ENCODE data around the gene ARHGAP45. TPM values are rescaled to one million over a fixed set of nuclear protein-coding genes. Genes with fewer than 3 reads are reported as not detected.
A peak's percentile ranks its signal among the peaks of the same experiment; 100 is the strongest.

Gene ARHGAP45
- total and polyA plus RNA-seq, 3 donors from 2014 or later = 14.1 to 31.7 (median 20.7) TPM

- Histone ChIP-seq H3K36me3 (ENCODE audit: low read depth, missing control alignments) (no peaks in the 10 kb centered on the region), H3K4me3 (peak overlapping the region; percentile 9 to 53), H3K4me1 (no peaks in the 10 kb centered on the region), H3K27me3 (no peaks in the 10 kb centered on the region), H3K27ac (no peak overlapping the region), H3K9me3 (no peaks in the 10 kb centered on the region)
- intact Hi-C loops (cut with DNase I; ENCODE audit: low total_unique reads) = no loop called here
- no peak for TF ChIP-seq CTCF (IDR thresholded peaks at IDR 0.05)
- no peak for TF ChIP-seq POLR2A (IDR thresholded peaks at IDR 0.05)
- WGBS, 2 donors = 37 to 70% methylated on average over 30 to 59 of the region's 59 CpGs
- no peak for DNase-seq
Measured at GRCh38 chr19:1082928-1083816, 16.2 kb downstream of the ARHGAP45 start.

DNA sequence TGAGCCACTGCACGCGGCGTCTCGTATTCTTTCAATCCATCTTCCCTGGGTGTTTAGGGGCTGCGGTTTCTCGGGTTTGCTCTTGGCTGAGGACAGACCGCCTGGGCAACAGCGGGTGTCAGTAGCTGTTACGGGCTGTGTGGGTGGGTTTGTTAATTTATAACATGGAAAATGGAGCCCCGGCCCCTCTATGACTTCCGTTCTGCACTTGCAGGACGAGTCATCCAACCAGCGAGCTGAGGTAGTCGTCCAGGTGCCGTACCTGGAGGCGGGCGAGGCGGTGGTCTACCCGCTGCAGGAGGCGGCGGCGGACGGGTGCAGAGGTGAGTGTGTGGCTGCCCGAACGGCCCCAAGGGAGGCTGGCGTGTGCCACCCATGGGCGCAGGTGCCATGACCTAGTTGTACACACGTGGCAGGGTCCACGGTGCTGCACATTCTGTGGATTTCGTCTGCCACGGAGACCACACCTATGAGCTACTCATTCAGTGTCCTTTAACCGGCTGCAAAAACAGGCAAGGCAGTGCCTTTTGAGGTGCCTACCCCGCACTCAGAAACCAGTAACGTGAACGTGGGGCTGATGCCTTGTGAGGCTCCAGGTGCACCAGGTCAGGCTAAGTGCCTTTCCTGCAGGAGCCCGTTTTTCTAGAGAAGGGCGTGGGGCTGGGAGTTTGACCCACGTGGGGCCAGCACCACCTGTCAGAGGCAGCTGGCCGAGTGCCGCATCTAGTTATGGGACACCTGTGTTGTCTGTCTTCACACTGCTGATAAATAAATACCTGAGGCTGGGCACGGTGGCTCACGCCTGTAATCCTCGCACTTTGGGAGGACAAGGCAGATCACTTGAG, 17.3 kb downstream of the ARHGAP45 start:
- no peak for DNase-seq
- no peak overlapping the region for H3K4me3 ChIP-seq
- no peak overlapping the region for H3K27ac ChIP-seq
- no peaks in the 10 kb centered on the region for H3K4me1 ChIP-seq
- no peaks in the 10 kb centered on the region for H3K36me3 ChIP-seq (ENCODE audit: low read depth, missing control alignments)
- no peaks in the 10 kb centered on the region for H3K9me3 ChIP-seq
- intact Hi-C loops (cut with DNase I; ENCODE audit: low total_unique reads) = no loop called here
- TF ChIP-seq POLR2A (IDR thresholded peaks at IDR 0.05) = no peak
- no peak for TF ChIP-seq CTCF (IDR thresholded peaks at IDR 0.05)
- H3K27me3 ChIP-seq = no peaks in the 10 kb centered on the region
- 62 to 80% methylated on average over 14 to 42 of the region's 43 CpGs for WGBS, 2 donors

GRCh38 chr19:1085053-1085658, 18.2 kb downstream of the ARHGAP45 start:
- intact Hi-C loops (cut with DNase I; ENCODE audit: low total_unique reads) = no loop called here
- Histone ChIP-seq H3K36me3 (ENCODE audit: low read depth, missing control alignments) (no peaks in the 10 kb centered on the region), H3K27ac (no peak overlapping the region), H3K4me1 (no peaks in the 10 kb centered on the region), H3K4me3 (no peak overlapping the region), H3K27me3 (no peaks in the 10 kb centered on the region), H3K9me3 (no peaks in the 10 kb centered on the region)
- TF ChIP-seq POLR2A (IDR thresholded peaks at IDR 0.05) (no peak), CTCF (IDR thresholded peaks at IDR 0.05) (no peak)
- 83 to 88% methylated on average over 8 of the region's 8 CpGs for WGBS, 2 donors
- no peak for DNase-seq

DNA sequence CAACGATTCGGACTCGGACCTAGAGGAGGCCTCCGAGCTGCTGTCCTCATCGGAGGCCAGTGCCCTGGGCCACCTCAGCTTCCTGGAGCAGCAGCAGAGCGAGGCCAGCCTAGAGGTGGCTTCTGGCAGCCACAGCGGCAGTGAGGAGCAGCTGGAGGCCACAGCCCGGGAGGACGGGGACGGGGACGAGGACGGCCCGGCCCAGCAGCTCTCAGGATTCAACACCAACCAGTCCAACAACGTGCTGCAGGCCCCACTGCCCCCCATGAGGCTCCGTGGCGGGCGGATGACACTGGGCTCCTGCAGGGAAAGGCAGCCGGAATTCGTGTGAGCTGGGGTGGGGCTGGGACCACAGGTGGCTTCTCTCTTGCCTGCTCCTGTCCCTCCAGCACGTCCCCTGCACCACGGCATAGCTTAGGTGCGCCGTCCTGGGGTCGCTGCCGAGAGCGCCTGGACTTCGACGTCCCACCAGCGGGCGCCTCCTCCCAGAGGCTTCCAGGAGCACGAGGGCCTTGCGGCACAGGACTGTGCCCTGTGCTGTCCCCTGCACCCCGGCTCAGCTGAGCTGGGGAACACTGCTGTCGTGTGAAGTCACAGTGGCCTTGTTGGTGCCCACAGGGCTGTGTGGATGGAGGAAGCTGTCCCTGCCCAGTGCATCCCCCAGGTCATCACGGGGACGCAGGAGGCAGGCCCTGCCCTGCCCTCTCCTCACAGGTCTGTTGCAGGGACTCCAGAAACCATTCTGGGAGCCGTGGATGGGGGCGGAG, 18.9 kb downstream of the ARHGAP45 start:
- TF ChIP-seq CTCF (IDR thresholded peaks at IDR 0.05) (no peak), POLR2A (IDR thresholded peaks at IDR 0.05) (no peak)
- no peaks in the 10 kb centered on the region for H3K9me3 ChIP-seq
- H3K27ac ChIP-seq = no peak overlapping the region
- 73 to 84% methylated on average over 8 to 37 of the region's 38 CpGs for WGBS, 2 donors
- H3K36me3 ChIP-seq (ENCODE audit: low read depth, missing control alignments) = no peaks in the 10 kb centered on the region
- H3K27me3 ChIP-seq = no peaks in the 10 kb centered on the region
- no peak overlapping the region for H3K4me3 ChIP-seq
- H3K4me1 ChIP-seq = no peaks in the 10 kb centered on the region
- intact Hi-C loops (cut with DNase I; ENCODE audit: low total_unique reads) = no loop called here
- DNase-seq = no peak

All from testis (tissue), 3 donors.